ENCODE data around the gene FAM89B. TPM values are rescaled to one million over a fixed set of nuclear protein-coding genes. Genes with fewer than 3 reads are reported as not detected.

Gene FAM89B
- total and polyA plus RNA-seq, 2 donors (not counting 3 experiments of a cell fraction or from before 2014, with no cell fraction given), result 63.1 to 153 TPM

DNA sequence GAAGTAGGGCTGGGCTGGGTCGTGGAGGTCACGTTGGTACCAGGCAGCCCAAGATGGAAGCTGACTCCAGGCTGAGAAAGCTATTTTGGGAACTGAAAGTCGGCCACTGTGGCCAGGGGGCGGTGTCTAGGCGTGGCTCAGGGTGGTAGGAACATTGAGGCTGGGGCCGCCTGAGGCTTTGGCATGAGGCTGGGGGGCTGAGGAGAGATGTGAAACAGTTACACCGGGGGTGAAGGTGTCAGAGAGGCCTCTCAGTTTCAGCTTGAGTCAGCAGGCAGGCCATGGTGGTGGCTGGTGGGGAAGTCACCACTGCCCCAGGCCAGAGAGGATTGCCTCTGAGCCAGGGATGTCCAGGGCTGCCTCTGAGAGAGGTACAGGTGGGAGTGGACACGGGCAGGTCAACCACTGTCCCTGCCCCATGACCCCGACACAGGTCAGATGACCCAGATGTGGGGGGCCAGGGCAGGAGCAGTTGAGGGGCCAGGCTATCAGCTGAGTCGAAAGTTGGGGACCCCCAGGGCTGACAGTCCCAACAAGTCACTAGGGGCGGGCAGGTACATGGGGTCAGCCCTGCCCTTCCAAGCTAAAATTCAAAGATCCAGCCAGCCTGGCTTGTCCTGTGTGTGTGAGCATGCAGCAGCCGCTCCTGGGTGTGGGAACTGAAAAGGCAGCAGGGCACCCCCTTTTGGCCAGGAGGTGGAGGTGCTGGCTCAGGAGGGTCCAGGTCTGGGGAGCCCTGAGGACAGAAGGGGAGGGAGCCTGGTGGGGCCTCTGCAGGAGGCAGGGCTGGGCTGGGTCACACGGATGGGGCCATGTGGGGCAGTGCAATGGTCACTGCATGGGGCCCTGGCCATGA lies 16.1 kb downstream of the FAM89B start:
- Histone ChIP-seq H3K4me3 (replicated peaks in 1 of 3; ENCODE audit: insufficient read depth in 1 of 3, low read depth in 1 of 3, low read length in 3 of 3) (no peak overlapping the region), H3K4me1 (ENCODE audit: control insufficient read depth, extremely low read depth, insufficient read depth, low read length) (peaks cover 7% of the 10 kb centered on the region), H4K20me1 (replicated peaks; ENCODE audit: control insufficient read depth, extremely low read depth, insufficient read depth, low read length) (no peaks in the 10 kb centered on the region), H3K27me3 (ENCODE audit: control insufficient read depth in 2 of 2, insufficient read depth in 2 of 2, low read length in 2 of 2) (no peaks in the 10 kb centered on the region), H3K27ac (ENCODE audit: insufficient read depth, low read depth, low read length) (no peak overlapping the region), H3K36me3 (ENCODE audit: control insufficient read depth in 2 of 2, extremely low read depth in 1 of 2, insufficient read depth in 2 of 2, low read length in 2 of 2) (no peaks in the 10 kb centered on the region), H3K9me1 (replicated peaks; ENCODE audit: control insufficient read depth, extremely low read depth, insufficient read depth, low read length) (no peaks in the 10 kb centered on the region), H2AFZ (ENCODE audit: low read depth, low read length) (no peak overlapping the region), H3K9ac (replicated peaks; ENCODE audit: extremely low read depth, insufficient read depth, low read length) (no peak overlapping the region), H3K79me2 (ENCODE audit: control insufficient read depth, insufficient read depth, low read length) (no peaks in the 10 kb centered on the region), H3K4me2 (ENCODE audit: insufficient read depth, low read length) (no peak overlapping the region), H3K9me3 (replicated peaks; ENCODE audit: control insufficient read depth, insufficient read depth, low read length) (no peaks in the 10 kb centered on the region)
- dilution Hi-C loops (cut with MboI; ENCODE audit: extremely low pct_ligation_motif_present, low sequenced_read_pairs), result no loop called here
- DNase-seq (ENCODE audit: low read depth, low spot score) (peak; percentile 54), FAIRE-seq (peak; percentile 76)
- TF ChIP-seq JUN (IDR thresholded peaks at IDR 0.05; ENCODE audit: borderline replicate concordance, insufficient read depth, insufficient read length, low read depth), result no peak
- TF ChIP-seq, protein P1, sequence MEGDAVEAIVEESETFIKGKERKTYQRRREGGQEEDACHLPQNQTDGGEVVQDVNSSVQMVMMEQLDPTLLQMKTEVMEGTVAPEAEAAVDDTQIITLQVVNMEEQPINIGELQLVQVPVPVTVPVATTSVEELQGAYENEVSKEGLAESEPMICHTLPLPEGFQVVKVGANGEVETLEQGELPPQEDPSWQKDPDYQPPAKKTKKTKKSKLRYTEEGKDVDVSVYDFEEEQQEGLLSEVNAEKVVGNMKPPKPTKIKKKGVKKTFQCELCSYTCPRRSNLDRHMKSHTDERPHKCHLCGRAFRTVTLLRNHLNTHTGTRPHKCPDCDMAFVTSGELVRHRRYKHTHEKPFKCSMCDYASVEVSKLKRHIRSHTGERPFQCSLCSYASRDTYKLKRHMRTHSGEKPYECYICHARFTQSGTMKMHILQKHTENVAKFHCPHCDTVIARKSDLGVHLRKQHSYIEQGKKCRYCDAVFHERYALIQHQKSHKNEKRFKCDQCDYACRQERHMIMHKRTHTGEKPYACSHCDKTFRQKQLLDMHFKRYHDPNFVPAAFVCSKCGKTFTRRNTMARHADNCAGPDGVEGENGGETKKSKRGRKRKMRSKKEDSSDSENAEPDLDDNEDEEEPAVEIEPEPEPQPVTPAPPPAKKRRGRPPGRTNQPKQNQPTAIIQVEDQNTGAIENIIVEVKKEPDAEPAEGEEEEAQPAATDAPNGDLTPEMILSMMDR (IDR thresholded peaks at IDR 0.05; ENCODE audit: extremely low read depth in 1 of 2, insufficient read depth in 1 of 2, low read depth in 1 of 2, low read length in 2 of 2), result peak; percentile 63 to 73
- ChIA-PET POLR2A (interaction anchor here (0.8 kb wide), 1 partner anchor 50 kb away, joined by 3 read pairs; no protein-coding TSS in a partner anchor), CTCF (interaction anchor here (1.6 to 12.2 kb wide), 5 partner anchors 14 to 117 kb away, joined by 3 to 206 read pairs (median 17); partner anchors contain the start of genes EHBP1L1, FAM89B and ZNRD2)
- no TSS peak for BruUV-seq (replicated peaks)
- intact Hi-C loops (cut with micrococcal nuclease), result loop anchor here (1.0 kb wide), 2 partner anchors 14 to 48 kb away; no protein-coding TSS in a partner anchor

All from endothelial cell of umbilical vein (primary cell).